Right ventricle myocardium superior (tissue), 1 donor: ENCODE data around the gene SNRNP35. TPM values are rescaled to one million over a fixed set of nuclear protein-coding genes. Genes with fewer than 3 reads are reported as not detected.
A peak's percentile ranks its signal among the peaks of the same experiment; 100 is the strongest.
"Not testable (repeated sequence)": the region's sequence is repeated elsewhere in the genome, so short reads cannot be mapped to it uniquely, and the experiment has no call there.

Source experiments
- ATAC-seq: fragments of 200-7000 bp; cut with Tn5 transposase; one replicate; pipeline ENCODE4 v1.9.1; 2020; ENCODE audit warnings: mild to moderate bottlenecking; ENCODE audit not compliant: poor library complexity
- DNase-seq: peaks from one replicate; pipeline ENCODE4 v3.0.0-alpha.2; 2020
- intact Hi-C: fragments of 100-400 bp; cut with DNase I; formaldehyde crosslinking; loops from one replicate; pipeline ENCODE4 v1.11.2; 2022
- total RNA-seq: library from RNA; stranded (reverse); fragmentation: NEBNext Ultra II Directional; extraction: Animal tissue kit (Norgen Biotek cat#: 25700); gene quantifications from one replicate; pipeline ENCODE4 v1.2.1, GENCODE V29; 2021
- donor health status: DM: no; HTN: yes; CAD: no; lungs with severe emphysema.

SNRNP35 gene
- total RNA-seq, 1 donor from 2014 or later: 23.4 TPM

GRCh38 chr12:123481251-123481650 lies 23.3 kb downstream of the SNRNP35 start:
- not testable (repeated sequence) for DNase-seq, ATAC-seq
- intact Hi-C loops: loop anchor here (5.0 kb wide), 1 partner anchor 36 kb away; no protein-coding TSS in a partner anchor

- no peak for DNase-seq
- no peak for ATAC-seq
- intact Hi-C loops: loop anchor here (5.0 kb wide), 1 partner anchor 34 kb away; no protein-coding TSS in a partner anchor
These were observed 24.9 kb downstream of the SNRNP35 start for GRCh38 chr12:123482876-123483275.

- DNase-seq (no peak), ATAC-seq (no peak)
- intact Hi-C loops: loop anchor here (5.0 kb wide), 1 partner anchor 34 kb away; no protein-coding TSS in a partner anchor
These were observed 25.8 kb downstream of the SNRNP35 start for GRCh38 chr12:123483602-123484248.

GRCh38 chr12:123485756-123486155 lies 27.8 kb downstream of the SNRNP35 start:
- intact Hi-C loops: loop anchor here (5.0 kb wide), 1 partner anchor 47 kb away; the partner anchor contains the start of gene RILPL1
- DNase-seq (no peak), ATAC-seq (no peak)

GRCh38 chr12:123487428-123487827 lies 29.5 kb downstream of the SNRNP35 start:
- DNase-seq: no peak
- intact Hi-C loops: loop anchor here (5.0 kb wide), 1 partner anchor 45 kb away; the partner anchor contains the start of gene RILPL1
- no peak for ATAC-seq

GRCh38 chr12:123488539-123489230 lies 30.7 kb downstream of the SNRNP35 start:
- ATAC-seq (peak; percentile 2), DNase-seq (no peak)
- intact Hi-C loops: loop anchor here (5.0 kb wide), 1 partner anchor 44 kb away; the partner anchor contains the start of gene RILPL1

- ATAC-seq: no peak
- intact Hi-C loops: loop anchor here (5.0 kb wide), 1 partner anchor 43 kb away; the partner anchor contains the start of gene RILPL1
These were observed 31.6 kb downstream of the SNRNP35 start for GRCh38 chr12:123489580-123489979.

GRCh38 chr12:123490089-123490488 lies 32.1 kb downstream of the SNRNP35 start:
- DNase-seq: no peak
- intact Hi-C loops: no loop called here
- no peak for ATAC-seq

More at GRCh38 chr12:123489580-123489979, 31.6 kb downstream of the SNRNP35 start:
- no peak for DNase-seq

GRCh38 chr12:123491056-123491455 lies 33.1 kb downstream of the SNRNP35 start:
- DNase-seq: no peak
- no peak for ATAC-seq
- intact Hi-C loops: no loop called here

- intact Hi-C loops: no loop called here
- DNase-seq: no peak
- ATAC-seq: no peak
These were observed 33.5 kb downstream of the SNRNP35 start for GRCh38 chr12:123491481-123491880.

- intact Hi-C loops, DNase-seq: not testable (repeated sequence)
- ATAC-seq: peak; percentile 55
These were observed 34.5 kb downstream of the SNRNP35 start for GRCh38 chr12:123492339-123493039.

GRCh38 chr12:123494124-123494851 lies 36.3 kb downstream of the SNRNP35 start:
- ATAC-seq: peak; percentile 67
- no peak for DNase-seq
- intact Hi-C loops: no loop called here

- no peak for ATAC-seq
- DNase-seq: no peak
- intact Hi-C loops: no loop called here
These were observed 39.1 kb downstream of the SNRNP35 start for GRCh38 chr12:123497065-123497464.

GRCh38 chr12:123498126-123498825 lies 40.3 kb downstream of the SNRNP35 start:
- intact Hi-C loops: no loop called here
- no peak for ATAC-seq
- DNase-seq: no peak

- DNase-seq (no peak), ATAC-seq (no peak)
- intact Hi-C loops: no loop called here
These were observed 41.4 kb downstream of the SNRNP35 start for GRCh38 chr12:123499332-123499731.

GRCh38 chr12:123502163-123502704 lies 44.3 kb downstream of the SNRNP35 start:
- DNase-seq (no peak), ATAC-seq (no peak)
- intact Hi-C loops: no loop called here

GRCh38 chr12:123506059-123506842 lies 48.3 kb downstream of the SNRNP35 start:
- DNase-seq: no peak
- intact Hi-C loops: no loop called here
- ATAC-seq: no peak
